ENCODE measurements around the gene ZNF609. TPM values are rescaled to one million over a fixed set of nuclear protein-coding genes. Genes with fewer than 3 reads are reported as not detected.
A peak's percentile ranks its signal among the peaks of the same experiment; 100 is the strongest.

Gene ZNF609
- total RNA-seq, 3 donors from 2014 or later = 26.9 to 34.1 (median 28.3) TPM

GRCh38 chr15:64651601-64652191 lies 191.3 kb downstream of the ZNF609 start:
- no peaks in the 10 kb centered on the region for H3K27me3 Mint-ChIP-seq (ENCODE audit: low read depth)
- peaks cover 41% of the 10 kb centered on the region for H3K4me1 Mint-ChIP-seq (ENCODE audit: low read depth)
- H3K9me3 Mint-ChIP-seq = no peaks in the 10 kb centered on the region
- peaks cover 3% of the 10 kb centered on the region for H3K36me3 Mint-ChIP-seq (ENCODE audit: insufficient read depth)
- DNase-seq (peak; percentile 45), ATAC-seq (peak; percentile 97 to 98)
- peak overlapping the region; percentile 39 for H3K4me3 Mint-ChIP-seq

- DNase-seq = no peak
- H3K4me1 Mint-ChIP-seq (ENCODE audit: low read depth) = peaks cover 35% of the 10 kb centered on the region
Observed at GRCh38 chr15:64653757-64654156, 193.4 kb downstream of the ZNF609 start.

GRCh38 chr15:64656508-64656907 lies 196.1 kb downstream of the ZNF609 start:
- DNase-seq (no peak), ATAC-seq (no peak)
- peaks cover 19% of the 10 kb centered on the region for H3K4me1 Mint-ChIP-seq (ENCODE audit: low read depth)
- peaks cover 9% of the 10 kb centered on the region for H3K36me3 Mint-ChIP-seq (ENCODE audit: insufficient read depth)
- no peaks in the 10 kb centered on the region for H3K9me3 Mint-ChIP-seq
- H3K27me3 Mint-ChIP-seq (ENCODE audit: low read depth) = no peaks in the 10 kb centered on the region
- no peak overlapping the region for H3K4me3 Mint-ChIP-seq

More at GRCh38 chr15:64653757-64654156, 193.4 kb downstream of the ZNF609 start:
- Mint-ChIP-seq H3K36me3 (ENCODE audit: insufficient read depth) (peaks cover 5% of the 10 kb centered on the region), H3K27me3 (ENCODE audit: low read depth) (no peaks in the 10 kb centered on the region), H3K9me3 (no peaks in the 10 kb centered on the region), H3K4me3 (no peak overlapping the region)
- ATAC-seq = no peak

- peaks cover 10% of the 10 kb centered on the region for H3K4me1 Mint-ChIP-seq (ENCODE audit: low read depth)
- ATAC-seq (no peak), DNase-seq (no peak)
- H3K27me3 Mint-ChIP-seq (ENCODE audit: low read depth) = no peaks in the 10 kb centered on the region
- H3K4me3 Mint-ChIP-seq = no peak overlapping the region
- no peaks in the 10 kb centered on the region for H3K9me3 Mint-ChIP-seq
- H3K36me3 Mint-ChIP-seq (ENCODE audit: insufficient read depth) = peaks cover 14% of the 10 kb centered on the region
Observed at GRCh38 chr15:64665179-64665578, 204.8 kb downstream of the ZNF609 start.

GRCh38 chr15:64667736-64668161 lies 207.4 kb downstream of the ZNF609 start:
- no peaks in the 10 kb centered on the region for H3K9me3 Mint-ChIP-seq
- peaks cover 10% of the 10 kb centered on the region for H3K4me1 Mint-ChIP-seq (ENCODE audit: low read depth)
- no peak for DNase-seq

GRCh38 chr15:64673866-64674265 lies 213.5 kb downstream of the ZNF609 start:
- Mint-ChIP-seq H3K4me3 (no peak overlapping the region), H3K9me3 (no peaks in the 10 kb centered on the region), H3K27me3 (ENCODE audit: low read depth) (no peaks in the 10 kb centered on the region), H3K4me1 (ENCODE audit: low read depth) (no peaks in the 10 kb centered on the region), H3K36me3 (ENCODE audit: insufficient read depth) (peaks cover 14% of the 10 kb centered on the region)
- DNase-seq = no peak
- no peak for ATAC-seq

More at GRCh38 chr15:64667736-64668161, 207.4 kb downstream of the ZNF609 start:
- ATAC-seq = no peak
- peaks cover 9% of the 10 kb centered on the region for H3K36me3 Mint-ChIP-seq (ENCODE audit: insufficient read depth)
- H3K4me3 Mint-ChIP-seq = no peak overlapping the region
- H3K27me3 Mint-ChIP-seq (ENCODE audit: low read depth) = no peaks in the 10 kb centered on the region

GRCh38 chr15:64678126-64678819 lies 217.9 kb downstream of the ZNF609 start:
- Mint-ChIP-seq H3K9me3 (no peaks in the 10 kb centered on the region), H3K4me1 (ENCODE audit: low read depth) (no peaks in the 10 kb centered on the region), H3K27me3 (ENCODE audit: low read depth) (no peaks in the 10 kb centered on the region), H3K4me3 (no peak overlapping the region), H3K36me3 (ENCODE audit: insufficient read depth) (peaks cover 34% of the 10 kb centered on the region)
- ATAC-seq (no peak), DNase-seq (no peak)

- H3K9me3 Mint-ChIP-seq = no peaks in the 10 kb centered on the region
- H3K27me3 Mint-ChIP-seq (ENCODE audit: low read depth) = no peaks in the 10 kb centered on the region
- ATAC-seq = no peak
- H3K4me1 Mint-ChIP-seq (ENCODE audit: low read depth) = no peaks in the 10 kb centered on the region
- H3K36me3 Mint-ChIP-seq (ENCODE audit: insufficient read depth) = peaks cover 32% of the 10 kb centered on the region
- DNase-seq = no peak
- H3K4me3 Mint-ChIP-seq = no peak overlapping the region
Observed at GRCh38 chr15:64680097-64680496, 219.7 kb downstream of the ZNF609 start.

- no peaks in the 10 kb centered on the region for H3K9me3 Mint-ChIP-seq
- peaks cover 37% of the 10 kb centered on the region for H3K36me3 Mint-ChIP-seq (ENCODE audit: insufficient read depth)
- peak in 1 of 2 donors; percentile 34 for ATAC-seq
Observed at GRCh38 chr15:64681424-64682024, 221.1 kb downstream of the ZNF609 start.

GRCh38 chr15:64682255-64682654 lies 221.9 kb downstream of the ZNF609 start:
- ATAC-seq = no peak
- no peak for DNase-seq
- Mint-ChIP-seq H3K27me3 (ENCODE audit: low read depth) (no peaks in the 10 kb centered on the region), H3K9me3 (no peaks in the 10 kb centered on the region), H3K36me3 (ENCODE audit: insufficient read depth) (peaks cover 37% of the 10 kb centered on the region), H3K4me1 (ENCODE audit: low read depth) (no peaks in the 10 kb centered on the region), H3K4me3 (no peak overlapping the region)

More at GRCh38 chr15:64681424-64682024, 221.1 kb downstream of the ZNF609 start:
- no peak for DNase-seq
- no peak overlapping the region for H3K4me3 Mint-ChIP-seq
- H3K27me3 Mint-ChIP-seq (ENCODE audit: low read depth) = no peaks in the 10 kb centered on the region
- no peaks in the 10 kb centered on the region for H3K4me1 Mint-ChIP-seq (ENCODE audit: low read depth)

- DNase-seq = no peak
- no peak for ATAC-seq
- Mint-ChIP-seq H3K4me1 (ENCODE audit: low read depth) (no peaks in the 10 kb centered on the region), H3K4me3 (no peak overlapping the region), H3K27me3 (ENCODE audit: low read depth) (no peaks in the 10 kb centered on the region), H3K9me3 (no peaks in the 10 kb centered on the region), H3K36me3 (ENCODE audit: insufficient read depth) (peaks cover 35% of the 10 kb centered on the region)
Observed at GRCh38 chr15:64683378-64683777, 223.0 kb downstream of the ZNF609 start.

- Mint-ChIP-seq H3K27me3 (ENCODE audit: low read depth) (no peaks in the 10 kb centered on the region), H3K4me3 (no peak overlapping the region), H3K9me3 (no peaks in the 10 kb centered on the region), H3K36me3 (ENCODE audit: insufficient read depth) (peaks cover 25% of the 10 kb centered on the region), H3K4me1 (ENCODE audit: low read depth) (no peaks in the 10 kb centered on the region)
- DNase-seq (no peak), ATAC-seq (no peak)
Observed at GRCh38 chr15:64685230-64685888, 225.0 kb downstream of the ZNF609 start.

GRCh38 chr15:64686130-64686735 lies 225.9 kb downstream of the ZNF609 start:
- no peak overlapping the region for H3K4me3 Mint-ChIP-seq
- peaks cover 19% of the 10 kb centered on the region for H3K36me3 Mint-ChIP-seq (ENCODE audit: insufficient read depth)
- H3K4me1 Mint-ChIP-seq (ENCODE audit: low read depth) = no peaks in the 10 kb centered on the region
- ATAC-seq = no peak
- H3K27me3 Mint-ChIP-seq (ENCODE audit: low read depth) = no peaks in the 10 kb centered on the region
- DNase-seq = peak; percentile 17
- no peaks in the 10 kb centered on the region for H3K9me3 Mint-ChIP-seq

GRCh38 chr15:64687172-64687571 lies 226.8 kb downstream of the ZNF609 start:
- no peak overlapping the region for H3K4me3 Mint-ChIP-seq
- ATAC-seq = no peak
- H3K4me1 Mint-ChIP-seq (ENCODE audit: low read depth) = no peaks in the 10 kb centered on the region
- peaks cover 18% of the 10 kb centered on the region for H3K36me3 Mint-ChIP-seq (ENCODE audit: insufficient read depth)
- DNase-seq = no peak
- H3K27me3 Mint-ChIP-seq (ENCODE audit: low read depth) = no peaks in the 10 kb centered on the region
- H3K9me3 Mint-ChIP-seq = no peaks in the 10 kb centered on the region
